GDM1 (cell line): ENCODE measurements around the gene SLC38A11.

Experiments
- DNase-seq: peaks from one replicate; lab custom pipeline; 2025; lab: John Stamatoyannopoulos, UW

Gene SLC38A11

DNA sequence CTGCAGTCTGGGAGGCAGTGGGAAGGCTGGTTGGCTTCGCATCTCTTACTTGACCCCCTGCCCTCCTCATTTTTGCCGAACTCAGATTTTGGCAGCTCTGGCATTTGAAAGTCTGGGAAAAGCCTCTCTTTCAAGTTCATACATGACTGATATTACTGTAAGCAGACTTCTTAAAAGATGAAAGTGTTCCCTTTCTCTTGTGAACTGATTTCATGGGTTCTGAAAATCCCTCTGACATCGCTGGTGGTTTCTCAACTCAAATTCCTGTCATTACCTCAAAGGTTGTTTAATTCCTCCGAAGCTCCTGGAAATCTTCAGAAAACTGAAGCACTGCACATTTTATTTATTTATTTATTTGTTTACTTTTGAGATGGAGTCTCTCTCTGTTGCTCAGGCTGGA, 16.9 kb upstream of the SLC38A11 start:
- DNase-seq = no peak

DNA sequence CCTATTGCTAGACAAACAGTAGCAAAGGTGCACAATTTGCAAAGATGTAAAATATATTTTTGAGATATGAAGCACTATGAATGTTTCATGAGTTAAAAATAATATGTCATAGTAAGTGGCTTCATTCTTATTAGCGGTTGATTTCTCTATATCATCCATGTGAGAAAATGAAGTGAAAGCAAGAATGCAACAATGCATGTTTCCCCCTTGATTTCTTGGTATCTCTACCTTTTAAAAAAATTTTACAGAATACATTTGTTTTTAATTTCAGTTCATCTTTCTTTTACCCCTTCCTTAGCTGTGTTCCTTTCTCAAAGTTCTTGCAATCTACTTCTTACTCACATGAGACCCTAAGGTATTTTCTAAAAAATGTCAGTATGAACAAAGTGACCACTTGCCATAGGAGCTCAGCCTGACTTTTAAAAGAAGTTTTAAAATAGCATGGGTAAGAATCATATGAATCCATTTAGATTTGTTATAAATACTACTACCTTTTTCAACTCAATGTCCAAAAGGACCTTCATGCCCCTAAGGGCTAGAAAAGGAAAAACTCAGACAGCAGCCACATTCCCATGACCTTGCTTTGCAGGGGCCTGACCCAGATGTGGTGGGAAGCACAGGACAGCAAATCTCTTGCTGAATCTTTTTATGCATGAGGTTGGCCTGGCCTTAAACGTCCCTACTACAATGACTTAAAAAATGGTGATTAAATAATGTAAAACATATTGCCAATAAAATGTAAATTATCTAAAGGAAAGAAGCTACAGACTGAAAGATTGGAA, 14.8 kb upstream of the SLC38A11 start:
- no peak for DNase-seq

DNA sequence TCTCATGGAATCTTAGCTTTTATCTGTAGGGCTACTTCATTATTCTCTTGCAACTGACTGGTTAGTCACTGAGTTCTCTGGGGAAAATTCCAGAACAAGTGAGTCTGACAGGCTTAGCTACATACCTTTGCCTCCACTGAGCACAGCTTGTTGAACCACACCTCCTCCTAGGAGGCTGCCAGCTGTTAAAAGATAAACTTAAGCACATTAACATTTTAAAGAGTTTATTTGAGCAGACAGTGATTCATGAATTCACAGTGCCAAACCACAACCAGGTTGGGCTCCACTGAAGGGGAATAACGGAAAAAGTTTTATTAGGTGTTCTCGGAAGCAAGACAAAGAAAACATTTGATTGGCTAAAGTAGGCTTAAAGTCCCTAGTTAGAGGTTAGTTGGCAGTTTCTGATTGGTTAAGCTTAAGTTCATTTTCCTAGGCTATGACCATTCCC, 12.5 kb upstream of the SLC38A11 start:
- DNase-seq = no peak

DNA sequence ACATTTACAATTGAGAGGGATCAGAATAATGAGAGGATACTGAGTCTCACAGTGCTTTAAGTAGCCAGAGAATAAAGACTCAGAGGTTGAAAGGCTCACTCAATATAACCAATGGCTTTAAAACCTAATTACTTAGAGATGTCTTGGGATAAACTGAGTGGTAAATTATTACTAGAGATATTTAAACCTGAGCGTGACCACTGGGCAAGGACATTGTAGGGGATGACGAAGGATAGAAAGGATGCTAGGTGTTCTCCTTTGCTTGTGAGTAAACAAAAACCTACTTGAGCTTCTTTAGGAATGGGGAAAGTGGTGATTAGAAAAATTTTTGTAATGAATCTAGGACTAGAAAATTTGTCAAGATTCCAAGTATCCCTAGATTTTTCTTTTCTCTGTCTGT, 12.0 kb upstream of the SLC38A11 start:
- no peak for DNase-seq

DNA sequence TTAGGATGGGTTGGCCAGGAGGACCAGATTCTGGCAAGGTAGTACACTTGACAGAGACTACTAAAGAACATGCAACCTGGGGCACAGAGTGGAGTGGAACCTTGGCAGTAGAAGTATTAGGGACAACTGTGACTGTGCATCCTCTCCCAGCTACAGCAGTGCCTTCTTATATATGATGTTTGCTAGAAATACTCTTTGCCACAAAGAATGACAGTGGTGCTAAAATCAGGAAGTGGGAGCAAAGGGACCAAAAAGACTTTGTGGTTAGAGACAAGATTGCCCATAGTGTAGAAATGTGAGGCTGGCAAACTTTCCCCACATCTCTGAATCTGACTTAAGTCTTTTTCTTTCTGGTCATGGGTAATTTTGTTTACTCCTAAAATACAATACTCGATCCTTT, 9.4 kb upstream of the SLC38A11 start:
- peak; percentile 50 for DNase-seq

DNA sequence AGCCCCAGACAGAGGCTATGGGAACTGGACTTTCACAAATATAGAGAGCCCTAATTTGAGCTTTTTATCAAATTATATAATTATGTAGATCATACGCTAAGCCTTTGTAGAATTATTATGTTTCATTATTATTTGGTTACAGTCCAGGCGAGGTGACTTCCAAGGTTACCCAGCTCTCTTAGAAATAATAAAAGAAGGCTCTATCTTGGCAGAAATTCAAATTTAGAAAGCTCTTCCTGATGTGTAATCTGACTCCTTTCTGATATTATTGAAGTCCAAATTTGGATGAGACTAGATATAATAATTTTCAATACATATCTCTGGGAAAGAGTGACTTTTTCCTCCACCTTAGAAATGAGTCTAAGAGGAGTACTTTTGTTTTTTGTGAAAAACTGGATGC, 4.8 kb upstream of the SLC38A11 start:
- DNase-seq = no peak

DNA sequence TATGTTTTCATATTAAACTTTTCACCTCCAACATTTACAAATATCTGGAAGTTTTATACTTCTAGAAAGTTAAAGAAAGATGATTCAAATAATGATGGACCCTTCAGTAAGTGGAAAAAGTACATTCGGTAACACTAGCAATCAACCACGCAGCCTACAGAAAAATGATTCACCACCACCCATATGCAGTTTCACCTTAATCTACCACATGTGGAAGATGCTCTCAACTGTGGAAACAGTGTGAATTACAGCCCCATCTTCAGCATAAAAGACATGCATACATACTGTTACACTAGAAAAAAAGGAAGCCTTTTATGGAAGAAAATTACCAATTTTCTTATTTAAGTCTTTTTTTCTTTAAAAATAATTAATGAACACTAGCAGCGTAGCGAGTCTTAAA, 1.1 kb downstream of the SLC38A11 start:
- DNase-seq = no peak

DNA sequence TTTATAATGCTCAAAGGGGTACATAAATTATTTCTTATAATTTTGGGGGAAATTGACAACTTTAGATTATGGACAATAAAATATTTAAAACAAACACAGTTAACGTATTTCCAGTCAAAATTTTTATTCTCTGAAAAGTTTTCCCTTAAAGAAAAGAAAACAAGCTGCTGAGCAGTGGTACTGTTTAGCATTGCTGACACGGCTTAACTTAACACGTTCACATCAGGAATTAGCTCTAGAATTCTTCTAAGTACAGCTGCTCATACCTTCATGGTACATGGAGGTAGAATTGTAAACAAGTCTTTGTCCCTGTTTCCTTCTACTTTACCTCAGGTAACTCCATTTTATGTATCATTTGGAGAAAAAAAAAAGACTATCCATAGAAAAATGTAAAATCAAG, 2.0 kb downstream of the SLC38A11 start:
- DNase-seq = no peak

DNA sequence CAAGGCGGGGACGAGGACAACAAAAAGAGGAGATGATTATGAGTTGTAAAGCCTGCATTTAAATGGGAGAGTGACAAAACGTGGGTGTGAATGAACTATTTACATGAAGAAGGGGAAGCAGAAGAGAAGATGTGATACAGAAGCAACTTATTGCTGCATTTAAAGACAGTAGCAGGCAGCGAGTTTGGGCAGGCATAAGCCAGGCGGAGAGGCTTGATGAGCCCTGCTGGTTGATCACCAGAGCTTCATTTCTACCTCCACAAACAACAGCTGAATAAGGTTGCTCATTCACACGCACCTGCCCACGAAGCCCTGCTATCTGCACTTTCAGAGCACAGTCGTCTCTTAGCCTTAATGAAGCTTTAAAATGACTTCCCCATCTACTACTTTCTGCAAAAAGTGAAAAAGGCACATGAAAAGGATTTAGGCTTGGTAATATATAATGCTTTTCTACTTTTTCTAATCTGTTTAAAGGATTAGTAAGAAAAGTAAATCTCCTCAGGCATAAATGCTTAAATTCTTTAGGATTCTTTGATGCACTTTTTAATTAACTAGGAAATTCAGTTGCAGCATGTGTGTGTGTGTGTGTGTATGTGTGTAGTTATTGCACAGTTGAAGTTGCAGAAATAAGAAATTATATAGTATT, 3.1 kb downstream of the SLC38A11 start:
- peak; percentile 19 for DNase-seq

DNA sequence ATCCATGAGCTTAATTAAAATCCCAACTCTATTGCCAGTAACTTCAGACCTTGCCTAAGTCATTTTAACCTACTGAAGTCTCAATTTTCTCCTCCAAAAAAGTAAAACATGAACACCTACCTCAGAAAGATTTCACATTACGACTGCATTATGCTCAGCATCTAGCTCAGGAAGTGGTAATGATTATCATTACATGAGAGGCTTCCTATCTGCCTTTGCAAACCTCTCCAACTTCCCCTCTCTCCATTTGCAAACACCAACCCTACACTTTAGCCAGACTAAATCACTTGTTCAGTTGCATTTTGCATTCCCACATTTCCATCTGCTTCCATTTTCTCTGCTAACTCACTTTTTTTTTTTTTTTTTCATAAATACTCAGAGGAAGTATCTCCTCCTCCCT, 6.8 kb downstream of the SLC38A11 start:
- DNase-seq = peak; percentile 77

DNA sequence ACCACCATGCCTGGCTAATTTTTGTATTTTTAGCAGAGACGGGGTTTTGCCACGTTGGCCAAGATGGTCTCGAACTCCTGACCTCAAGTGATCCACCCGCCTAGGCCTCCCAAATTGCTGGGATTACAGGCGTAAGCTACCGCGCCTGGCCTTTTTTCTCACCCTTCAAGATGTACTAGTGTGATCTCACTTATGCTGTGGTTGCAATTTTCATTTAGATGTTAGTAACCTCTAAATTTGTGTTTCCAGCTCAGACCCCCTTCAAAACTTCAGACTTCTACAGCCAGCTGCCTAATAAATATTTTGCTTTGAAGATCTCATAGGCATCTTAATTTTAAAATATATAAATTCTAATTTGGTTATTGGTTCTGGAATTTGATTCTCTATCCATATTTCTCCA, 8.0 kb downstream of the SLC38A11 start:
- DNase-seq = no peak

DNA sequence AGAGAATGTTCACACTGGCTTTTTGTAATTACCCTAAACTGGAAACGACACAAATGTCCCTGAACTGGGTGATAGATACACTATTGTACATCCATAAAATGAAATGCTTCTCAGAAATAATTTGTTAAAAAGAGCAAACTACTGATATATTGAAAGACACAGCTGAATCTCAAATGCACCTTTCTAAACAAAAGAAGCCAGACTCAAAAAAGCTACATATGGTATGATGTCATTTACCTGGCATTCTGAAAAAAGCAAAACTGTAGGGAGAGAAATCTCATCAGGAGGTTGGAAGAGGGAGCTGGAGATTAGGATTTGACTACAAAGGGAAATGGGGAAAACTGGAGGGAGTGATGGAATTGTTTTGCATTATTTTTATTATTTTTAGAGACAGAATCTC, 12.0 kb downstream of the SLC38A11 start:
- DNase-seq = no peak

DNA sequence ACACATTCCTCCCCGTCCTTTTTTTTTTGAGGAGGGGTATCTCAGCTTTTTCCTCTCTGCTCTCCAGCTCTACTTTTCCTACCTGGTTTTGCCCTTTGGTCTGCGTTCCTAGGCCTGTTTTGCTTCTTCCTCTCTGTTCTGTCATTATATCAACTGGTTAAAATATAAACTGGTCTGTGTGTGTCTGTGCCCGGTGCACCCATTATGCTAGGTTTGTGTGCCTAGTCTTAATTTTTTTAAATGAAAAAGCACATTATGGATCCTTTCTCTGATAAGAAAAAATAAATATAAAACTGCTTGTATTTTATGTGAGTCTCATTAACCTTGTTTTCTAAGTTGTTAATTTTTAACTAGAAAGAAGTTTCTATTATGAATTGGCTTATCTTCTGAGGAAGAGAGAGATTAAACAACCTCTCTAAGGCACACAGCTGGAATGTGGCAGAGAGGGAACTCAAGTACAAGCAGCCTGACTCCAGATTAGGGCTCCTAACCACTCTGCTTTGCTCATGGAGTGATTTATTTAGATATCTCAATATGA, 17.4 kb downstream of the SLC38A11 start:
- no peak for DNase-seq

DNA sequence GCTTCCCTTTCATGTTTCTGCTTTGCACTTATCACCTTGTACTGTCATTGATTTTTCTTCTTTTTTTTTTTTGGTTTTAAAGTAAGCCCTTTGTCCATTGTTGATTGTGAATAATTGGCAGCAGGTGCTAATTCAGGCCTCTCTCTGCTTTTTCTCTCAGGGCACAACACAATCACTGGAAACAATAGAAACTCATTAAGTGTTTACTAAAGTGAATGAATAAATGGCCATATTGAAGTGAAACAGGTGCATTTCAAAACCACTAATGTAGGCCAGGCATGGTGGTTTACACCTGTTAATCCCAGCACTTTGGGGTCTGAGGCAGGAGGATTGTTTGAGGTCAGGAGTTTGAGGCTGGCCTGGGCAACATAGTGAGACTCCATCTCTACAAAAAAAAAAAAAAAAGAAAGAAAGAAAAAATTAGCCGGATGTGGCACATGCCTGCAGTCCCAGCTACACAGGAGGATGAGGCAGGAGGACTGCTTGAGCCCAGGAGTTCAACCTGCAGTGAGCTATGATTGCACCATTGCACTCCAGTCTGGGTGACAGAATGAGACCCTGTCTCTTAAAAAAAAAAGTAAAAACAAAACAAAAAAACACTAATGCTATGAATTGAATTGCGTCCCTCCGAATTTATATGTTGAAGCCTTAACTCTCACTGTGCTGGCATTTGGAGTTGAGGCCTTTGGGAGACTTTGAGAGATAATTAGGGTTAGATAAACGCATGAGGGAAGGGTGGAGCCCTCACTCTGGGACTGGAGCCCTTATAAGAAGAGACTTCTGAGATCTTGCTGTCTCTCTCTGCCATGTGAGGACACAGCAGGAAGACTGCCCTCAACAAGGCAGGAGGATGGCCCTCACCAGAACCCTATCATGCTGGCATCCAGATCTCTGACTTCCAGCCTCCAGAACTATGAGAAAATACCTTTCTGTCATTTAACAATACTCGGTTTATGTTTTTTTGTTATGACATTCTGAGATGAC, 19.9 kb downstream of the SLC38A11 start:
- no peak for DNase-seq

DNA sequence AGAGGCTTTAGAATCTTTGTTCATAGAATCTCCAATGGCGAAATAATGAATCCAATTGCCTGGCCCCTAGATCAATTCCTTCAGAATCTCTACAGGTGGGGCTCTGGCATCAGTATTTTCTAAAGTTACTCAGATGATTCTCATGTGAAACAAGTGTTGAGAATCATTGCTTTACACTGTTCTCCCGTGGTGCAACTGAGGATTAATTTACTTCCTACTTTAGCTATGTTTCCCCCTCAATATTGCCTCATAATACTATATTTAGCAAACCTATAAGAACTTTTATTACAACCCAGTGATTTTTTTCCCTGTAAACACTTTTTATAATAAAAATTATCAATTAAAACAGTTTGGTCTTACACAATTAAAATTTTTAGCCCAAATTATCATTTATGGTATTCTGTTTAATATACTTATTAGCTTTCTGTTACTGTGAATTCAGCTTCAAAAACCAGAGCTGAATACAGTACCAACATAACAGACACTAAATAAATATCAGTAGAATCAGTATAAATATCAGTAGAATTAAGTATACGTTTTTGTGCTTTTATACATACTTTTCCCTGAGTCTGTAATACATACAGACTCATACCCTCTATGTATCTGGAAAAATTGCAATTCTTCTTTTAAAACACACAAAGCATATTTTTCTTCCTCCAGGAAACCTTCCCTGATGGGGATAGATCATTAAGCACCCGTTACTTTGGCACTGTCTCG, 20.8 kb downstream of the SLC38A11 start:
- no peak for DNase-seq

DNA sequence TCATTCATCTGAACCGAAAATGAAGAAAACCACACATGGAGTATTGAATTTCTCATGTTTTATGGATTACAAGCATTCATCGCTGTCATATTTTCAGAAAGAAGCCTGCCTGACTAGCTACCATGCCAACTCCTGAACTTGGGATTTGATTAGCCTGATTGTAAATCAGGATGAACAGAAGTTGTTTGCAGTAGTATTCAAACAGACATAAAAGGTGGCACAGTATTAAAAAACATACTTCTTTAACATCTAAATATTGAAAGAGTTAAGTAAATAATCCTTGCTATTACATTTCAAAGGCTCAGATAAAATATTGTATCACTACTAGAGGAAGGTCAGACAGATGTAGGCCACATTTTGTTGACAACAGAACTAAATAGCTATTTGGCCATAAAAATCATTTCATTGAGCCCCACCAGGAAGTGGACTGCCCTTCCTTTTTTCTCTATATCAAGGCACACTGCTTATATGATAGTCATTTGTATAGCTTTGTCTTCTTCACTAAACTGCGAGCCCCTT, 21.6 kb downstream of the SLC38A11 start:
- DNase-seq = no peak

DNA sequence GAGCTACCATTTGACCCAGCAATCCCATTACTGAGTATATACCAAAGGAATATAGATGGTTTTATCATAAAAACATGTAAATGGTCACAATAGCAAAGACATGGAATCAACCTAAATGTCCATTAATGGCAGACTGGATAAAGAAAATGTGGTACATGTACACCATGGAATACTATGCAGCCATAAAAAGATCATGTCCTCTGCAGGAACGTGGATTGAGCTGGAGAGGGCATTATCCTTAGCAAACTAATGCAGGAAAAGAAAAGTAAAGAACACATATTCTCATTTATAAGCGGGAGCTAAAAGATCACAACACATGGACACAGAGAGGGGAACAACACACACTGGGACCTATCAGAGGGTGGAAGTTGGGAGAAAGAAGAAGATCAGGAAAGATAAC, 22.9 kb downstream of the SLC38A11 start:
- DNase-seq = no peak

DNA sequence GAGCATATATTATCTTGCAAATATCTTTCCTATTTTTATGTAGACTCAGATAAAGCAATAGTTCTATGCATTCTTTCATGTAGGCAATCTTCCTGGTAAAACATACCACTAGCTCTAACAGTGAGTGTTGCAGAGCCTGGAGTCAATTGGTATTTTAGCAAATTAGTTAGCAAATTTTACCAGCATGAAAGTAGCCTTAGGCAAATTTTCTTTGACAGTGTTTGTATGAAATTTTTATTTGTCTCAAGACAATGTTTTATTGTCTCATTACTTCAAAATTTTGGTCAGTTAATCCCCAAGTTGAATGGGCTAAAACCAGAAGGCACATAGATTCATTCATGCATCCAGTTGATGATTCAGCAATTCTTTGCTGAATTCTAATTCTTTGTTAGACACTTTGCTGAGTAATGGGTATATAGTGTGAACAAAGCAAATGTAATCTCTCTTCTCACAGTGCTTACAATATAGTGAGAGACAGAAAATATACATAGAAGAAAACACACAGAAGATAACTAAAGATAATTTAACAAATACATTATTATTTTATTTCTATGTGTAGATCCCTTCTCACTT, 27.1 kb downstream of the SLC38A11 start:
- DNase-seq = no peak

DNA sequence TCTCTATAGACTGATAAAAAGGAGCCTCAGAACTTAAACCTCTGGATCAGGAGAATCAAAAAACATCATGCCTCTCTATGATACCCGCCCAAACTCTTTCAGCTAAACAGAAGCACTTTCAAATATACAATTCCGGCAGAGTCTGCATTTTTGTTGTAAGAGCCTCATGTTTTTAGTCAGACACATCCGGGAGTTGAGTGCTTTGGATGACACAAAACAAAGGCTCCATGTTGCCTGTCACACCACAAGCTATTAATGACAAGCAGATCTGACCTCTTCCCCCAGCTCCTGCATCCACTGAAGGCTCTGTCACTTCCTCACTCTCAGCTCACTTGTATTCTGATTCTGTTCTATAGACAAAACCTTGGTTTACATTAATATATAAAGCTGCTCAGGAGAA, 33.2 kb downstream of the SLC38A11 start:
- DNase-seq = no peak

DNA sequence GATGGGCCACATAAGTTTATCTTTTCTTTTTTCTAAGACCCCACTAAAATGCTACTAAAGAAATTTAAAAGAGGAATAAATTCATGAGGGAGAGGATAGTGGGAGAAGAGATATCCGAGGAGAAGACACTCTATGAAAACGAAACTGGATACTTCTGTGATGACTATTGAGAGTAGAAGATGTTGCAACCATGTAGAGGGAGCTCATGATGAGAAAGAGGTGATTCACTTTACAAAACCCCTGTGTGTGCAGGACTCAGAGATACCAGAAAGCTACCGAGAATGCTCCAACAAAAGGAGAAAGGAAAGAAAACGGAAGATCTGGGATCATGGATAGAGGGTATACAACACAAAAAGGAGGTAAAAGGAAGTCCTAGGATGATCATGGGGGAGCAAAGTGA, 34.9 kb downstream of the SLC38A11 start:
- no peak for DNase-seq

DNA sequence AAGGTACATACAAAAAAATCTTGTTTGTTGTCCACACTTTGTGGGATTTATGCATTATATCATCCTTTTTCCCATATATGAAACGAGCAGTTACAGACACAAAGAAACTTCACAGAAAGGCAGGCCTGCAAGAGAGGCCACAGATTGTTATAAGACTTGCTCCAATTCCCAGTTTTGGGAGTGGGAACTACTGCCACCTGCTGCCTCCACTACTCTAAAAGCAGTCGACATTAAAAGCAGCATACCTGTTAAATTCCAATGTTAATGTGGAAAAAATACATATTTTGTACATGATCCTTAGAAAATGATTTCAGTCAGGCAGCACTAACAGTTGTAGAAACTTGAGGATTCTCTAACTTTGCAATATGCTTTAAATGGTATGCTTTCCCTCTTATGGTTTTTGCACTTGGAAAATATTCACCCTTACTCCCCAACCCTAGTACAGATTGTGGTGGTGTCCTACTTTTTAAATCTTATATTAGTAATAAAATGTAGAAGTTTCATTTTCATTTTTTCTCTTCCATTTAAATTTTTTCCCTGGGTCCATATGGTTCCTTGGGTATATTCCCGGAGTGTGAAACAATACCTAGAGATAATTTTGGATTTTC, 37.9 kb downstream of the SLC38A11 start:
- no peak for DNase-seq
